Loucy (cell line): Measurements from ENCODE around the gene AXDND1.

Experiments
- H2AFZ ChIP-seq: fragments of 200-600 bp; sonication (generic); 2 replicates; pipeline ENCODE4 v1.6.0; 2016; ENCODE audit warnings: antibody characterized with exemption, mild to moderate bottlenecking, low read length, moderate library complexity
- H3F3A ChIP-seq: fragments of 200-600 bp; 2 replicates; pipeline ENCODE4 v1.6.0; 2016; ENCODE audit warnings: antibody characterized with exemption, low read depth, mild to moderate bottlenecking
- H3K27me3 ChIP-seq: fragments of 200-600 bp; sonication (generic); 2 replicates; pipeline ENCODE4 v1.6.1; 2014; ENCODE audit warnings: low read length, mild to moderate bottlenecking; ENCODE audit not compliant: insufficient read depth, poor library complexity, severe bottlenecking
- H3K36me3 ChIP-seq: fragments of 200-600 bp; sonication (generic); 2 replicates; pipeline ENCODE4 v1.6.1; 2016; ENCODE audit warnings: low read length; ENCODE audit not compliant: insufficient read depth
- H3K4me1 ChIP-seq: fragments of 200-600 bp; sonication (generic); 2 replicates; pipeline ENCODE4 v1.5.1; 2014; ENCODE audit warnings: low read length, mild to moderate bottlenecking; ENCODE audit not compliant: insufficient read depth, poor library complexity, severe bottlenecking
- H3K4me2 ChIP-seq: fragments of 200-600 bp; sonication (generic); 2 replicates; pipeline ENCODE4 v1.6.0; 2014; ENCODE audit warnings: antibody characterized with exemption, low read length, low read depth, mild to moderate bottlenecking; ENCODE audit not compliant: poor library complexity, severe bottlenecking
- H3K4me3 ChIP-seq: fragments of 200-600 bp; sonication (generic); 2 replicates; pipeline ENCODE4 v1.5.1; 2014; ENCODE audit warnings: low read length, mild to moderate bottlenecking, mixed read lengths; ENCODE audit not compliant: poor library complexity, severe bottlenecking
- H3K79me2 ChIP-seq: fragments of 200-600 bp; sonication (generic); 2 replicates; pipeline ENCODE4 v1.6.1; 2014; ENCODE audit warnings: low read length; ENCODE audit not compliant: insufficient read depth
- H3K9ac ChIP-seq: fragments of 200-600 bp; sonication (generic); 2 replicates; pipeline ENCODE4 v1.6.0; 2014; ENCODE audit warnings: mild to moderate bottlenecking, low read depth, low read length, moderate library complexity; ENCODE audit not compliant: poor library complexity, severe bottlenecking
- H3K9me2 ChIP-seq: fragments of 200-600 bp; sonication (generic); replicated peaks from 2 replicates; pipeline ENCODE4 v1.6.1; 2016; ENCODE audit warnings: low read depth, low read length, mixed read lengths
- H3K9me3 ChIP-seq: fragments of 200-600 bp; sonication (generic); 2 replicates; pipeline ENCODE4 v1.6.1; 2014; ENCODE audit warnings: mild to moderate bottlenecking, antibody characterized with exemption, low read length, low read depth; ENCODE audit not compliant: insufficient read depth
- H4K20me1 ChIP-seq: fragments of 200-600 bp; sonication (generic); 2 replicates; pipeline ENCODE4 v1.6.0; 2014; ENCODE audit warnings: antibody characterized with exemption, low read length, mild to moderate bottlenecking; ENCODE audit not compliant: insufficient read depth, poor library complexity, severe bottlenecking
- CTCF ChIP-seq: fragments of 200-600 bp; sonication (generic); conservative IDR thresholded peaks from 2 replicates; pipeline ENCODE4 v1.5.1; 2014; ENCODE audit warnings: mild to moderate bottlenecking, antibody characterized with exemption, low read length
- EZH2phosphoT487 ChIP-seq: fragments of 200-600 bp; IDR thresholded peaks from 2 replicates; pipeline ENCODE4 v1.6.1; 2018; ENCODE audit warnings: antibody characterized with exemption, mild to moderate bottlenecking, moderate library complexity, borderline replicate concordance

Gene AXDND1

DNA sequence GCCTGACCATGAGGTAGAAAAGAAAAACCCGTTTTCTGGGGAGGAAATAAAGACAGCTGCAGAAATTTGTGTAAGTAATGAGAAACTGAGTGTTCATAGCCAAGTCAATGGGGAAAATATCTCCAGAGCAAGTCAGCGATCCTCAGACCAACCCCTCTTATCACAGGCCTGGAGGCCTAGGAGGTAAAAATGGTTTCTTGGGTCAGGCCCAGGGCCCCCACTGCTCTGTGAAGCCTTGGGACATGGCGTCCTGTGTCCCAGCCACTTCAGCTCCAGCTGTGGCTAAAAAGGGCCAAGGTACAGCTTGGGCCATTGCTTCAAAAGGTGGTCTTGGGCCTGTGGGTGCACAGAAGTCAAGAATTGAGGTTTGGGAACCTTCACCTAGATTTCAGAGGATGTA, 108.9 kb downstream of the AXDND1 start:
- Histone ChIP-seq H3K4me1 (no peaks in the 10 kb centered on the region), H3K9me3 (peaks cover 5% of the 10 kb centered on the region; the same call in 1 of the 2 replicates), H3K4me2 (no peak overlapping the region), H2AFZ (no peak overlapping the region), H3K4me3 (no peak overlapping the region), H3K36me3 (no peaks in the 10 kb centered on the region), H3K27me3 (no peaks in the 10 kb centered on the region), H3F3A (no peaks in the 10 kb centered on the region), H3K9ac (no peak overlapping the region), H3K9me2 (no peaks in the 10 kb centered on the region), H4K20me1 (no peaks in the 10 kb centered on the region), H3K79me2 (no peaks in the 10 kb centered on the region)
- TF ChIP-seq EZH2phosphoT487 (no peak), CTCF (no peak)

- Histone ChIP-seq H2AFZ (no peak overlapping the region), H3K4me2 (no peak overlapping the region), H3K9me2 (no peaks in the 10 kb centered on the region), H3K4me3 (no peak overlapping the region), H3K27me3 (no peaks in the 10 kb centered on the region), H3K79me2 (no peaks in the 10 kb centered on the region), H3K9me3 (peaks cover 5% of the 10 kb centered on the region; the same call in 1 of the 2 replicates), H3K9ac (no peak overlapping the region), H3F3A (no peaks in the 10 kb centered on the region), H3K4me1 (no peaks in the 10 kb centered on the region), H4K20me1 (no peaks in the 10 kb centered on the region), H3K36me3 (no peaks in the 10 kb centered on the region)
- no peak for TF ChIP-seq EZH2phosphoT487
- TF ChIP-seq CTCF = no peak
These were observed 110.7 kb downstream of the AXDND1 start for GRCh38 chr1:179476484-179476883.

GRCh38 chr1:179478370-179478769, 112.6 kb downstream of the AXDND1 start:
- TF ChIP-seq EZH2phosphoT487 (no peak), CTCF (no peak)

More at GRCh38 chr1:179478370-179478769, 112.6 kb downstream of the AXDND1 start:
- Histone ChIP-seq H3K4me1 (no peaks in the 10 kb centered on the region), H3F3A (no peaks in the 10 kb centered on the region), H3K27me3 (no peaks in the 10 kb centered on the region), H3K36me3 (no peaks in the 10 kb centered on the region), H3K79me2 (no peaks in the 10 kb centered on the region), H3K9me2 (no peaks in the 10 kb centered on the region), H3K4me2 (no peak overlapping the region), H3K9ac (no peak overlapping the region), H3K9me3 (peaks cover 5% of the 10 kb centered on the region; the same call in 1 of the 2 replicates), H2AFZ (no peak overlapping the region), H4K20me1 (no peaks in the 10 kb centered on the region), H3K4me3 (no peak overlapping the region)
